GM18520 (cell line): ENCODE measurements around the gene CD276.
"Not testable (repeated sequence)": the region's sequence is repeated elsewhere in the genome, so short reads cannot be mapped to it uniquely, and the experiment has no call there.

Experiments used
- ATAC-seq: cut with Tn5 transposase; IDR thresholded peaks from one replicate; pipeline ENCODE4 v1.9.1; 2021; ENCODE audit not compliant: unreplicated experiment

CD276 gene

DNA sequence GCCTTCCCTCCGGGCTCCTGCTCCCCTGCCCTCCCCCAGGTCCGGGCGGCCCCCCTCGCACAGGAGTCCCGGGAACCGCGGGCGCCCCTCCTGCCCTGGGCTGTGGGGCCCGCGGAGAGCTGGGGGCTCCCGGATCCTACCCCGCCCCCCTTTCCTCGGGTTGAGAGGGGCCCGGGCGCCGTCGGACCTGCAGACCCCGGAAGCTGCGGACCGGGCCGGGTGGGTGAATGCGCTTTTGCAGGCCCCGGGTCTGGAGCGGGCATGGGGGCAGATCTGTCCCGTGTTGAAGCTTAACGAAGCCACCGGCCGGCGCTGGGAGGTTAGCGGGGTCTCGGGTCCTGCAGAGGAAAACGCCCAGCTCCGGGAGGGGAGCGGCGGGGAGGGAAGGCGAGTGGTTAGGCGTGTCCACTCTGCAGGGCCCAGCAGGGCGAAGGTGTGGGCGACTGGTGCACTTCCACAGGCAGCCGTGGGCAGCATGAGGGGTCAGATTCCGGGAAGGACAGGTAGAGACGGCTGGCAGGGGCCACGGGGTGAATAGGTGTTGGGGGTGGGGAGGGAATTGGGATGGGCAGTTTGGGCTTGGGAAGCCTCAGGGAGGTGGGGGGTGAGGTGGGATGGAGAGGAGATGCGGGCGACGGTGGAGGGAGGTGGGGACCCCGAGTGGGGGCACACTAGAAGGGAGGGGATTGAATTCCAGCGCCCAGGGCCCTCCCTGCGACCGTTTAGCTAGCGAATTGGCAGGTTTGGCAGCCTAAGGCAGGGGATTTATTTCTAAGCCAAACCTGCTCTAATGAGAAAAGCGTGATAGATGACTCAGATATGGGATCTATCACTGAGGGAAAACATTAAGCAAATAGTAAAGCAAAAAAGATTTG lies 635 bp downstream of the CD276 start:
- no peak for ATAC-seq

DNA sequence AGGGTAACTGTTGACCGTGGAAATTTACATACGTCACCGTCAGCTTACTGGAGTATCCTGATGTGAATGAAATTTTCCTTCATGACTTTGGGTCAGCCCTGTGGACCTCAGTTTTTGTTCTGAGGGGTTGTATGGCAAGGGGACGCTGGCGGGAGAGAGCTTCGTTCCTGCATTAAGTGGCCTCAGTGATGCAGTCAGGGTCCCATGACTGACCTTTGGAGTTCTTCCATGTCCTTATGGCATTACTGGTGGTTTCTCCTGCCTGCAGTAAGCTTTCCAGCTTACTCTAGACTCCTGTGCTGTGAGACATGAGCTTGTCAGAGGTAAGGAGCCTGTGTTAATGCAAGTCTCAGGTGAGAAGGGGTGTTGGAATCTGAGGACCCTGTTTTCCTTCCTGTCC lies 1.8 kb downstream of the CD276 start:
- no peak for ATAC-seq

DNA sequence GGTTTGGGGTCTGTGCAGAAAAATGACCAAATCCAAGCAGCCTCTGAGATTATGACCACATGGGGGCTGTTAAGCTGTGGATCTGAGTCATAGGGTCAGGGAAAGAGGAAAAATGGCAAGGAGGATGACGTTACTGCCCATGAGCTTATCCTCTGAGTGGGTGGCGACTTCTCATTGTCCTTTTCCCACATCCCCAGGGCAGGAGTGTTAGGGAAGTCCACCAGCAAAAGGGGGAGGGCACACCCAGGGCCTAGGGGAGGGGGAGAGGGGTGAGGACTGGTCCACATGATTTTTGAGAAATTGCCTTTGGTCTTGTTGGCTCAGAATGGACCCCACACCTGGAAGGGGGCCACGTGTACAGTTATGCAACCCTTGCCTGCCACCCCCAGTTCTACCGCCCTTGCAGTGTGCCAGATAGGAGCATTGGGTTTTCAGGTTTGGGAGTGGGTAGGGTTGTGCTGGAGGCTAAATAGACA lies 2.6 kb downstream of the CD276 start:
- no peak for ATAC-seq

DNA sequence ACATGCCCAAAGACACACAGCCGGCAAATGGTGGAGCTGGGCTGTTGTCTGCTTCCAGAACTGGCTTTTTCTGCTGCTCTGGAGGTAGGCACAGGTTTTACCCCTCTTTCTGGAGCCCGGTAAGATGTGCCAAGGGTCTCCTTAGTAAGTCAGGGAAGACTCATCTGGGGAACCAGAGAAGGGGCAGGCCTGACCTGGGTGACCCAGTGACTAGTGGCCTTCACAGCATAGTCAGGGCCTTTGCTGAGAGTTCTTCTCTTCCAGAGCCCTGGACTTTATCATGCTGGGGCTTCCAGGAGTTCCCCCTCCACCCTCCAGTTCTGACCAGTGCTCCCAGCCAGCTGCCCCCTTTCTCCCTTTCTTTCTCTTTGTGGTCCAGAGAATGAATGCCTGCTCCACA lies 3.2 kb downstream of the CD276 start:
- no peak for ATAC-seq

DNA sequence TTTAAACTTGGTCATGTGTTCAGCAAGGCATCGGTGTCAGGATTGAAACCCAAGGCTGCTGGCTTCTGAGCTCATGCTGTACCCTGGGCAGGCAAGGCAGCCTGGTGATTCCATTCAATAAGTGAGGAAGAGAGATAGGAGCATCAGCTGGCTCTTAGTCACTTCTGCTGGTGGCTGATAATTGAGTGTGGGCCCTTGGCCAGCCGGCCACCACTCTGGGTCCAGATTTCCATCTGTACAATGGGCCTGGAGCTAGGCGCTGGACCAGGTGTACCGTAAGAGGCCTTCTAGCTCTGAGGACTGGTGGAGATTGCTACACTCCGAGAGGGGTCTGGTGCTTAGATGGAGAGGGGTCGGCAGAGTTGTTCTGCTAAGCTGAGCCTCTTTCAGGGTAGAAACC lies 4.3 kb downstream of the CD276 start:
- no peak for ATAC-seq

DNA sequence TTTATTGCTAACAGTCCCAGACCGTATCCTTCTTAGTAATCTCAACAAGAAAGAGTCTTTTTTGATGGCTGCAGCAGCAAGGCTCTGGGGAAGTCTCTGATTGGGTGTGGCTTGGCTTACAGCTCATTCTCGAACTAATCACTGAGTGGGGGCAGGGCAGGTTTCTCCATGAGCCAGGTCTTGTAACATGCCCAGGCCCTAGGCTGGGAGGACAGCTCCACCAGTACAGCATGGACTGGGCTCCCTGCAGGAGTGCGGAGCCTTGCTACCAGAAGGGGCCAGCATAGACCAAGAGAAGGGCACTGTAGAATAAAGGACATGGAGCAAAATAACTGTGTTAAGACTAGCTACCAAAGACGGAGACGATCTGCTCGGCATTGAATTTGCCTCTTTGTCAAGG lies 7.2 kb downstream of the CD276 start:
- no peak for ATAC-seq

DNA sequence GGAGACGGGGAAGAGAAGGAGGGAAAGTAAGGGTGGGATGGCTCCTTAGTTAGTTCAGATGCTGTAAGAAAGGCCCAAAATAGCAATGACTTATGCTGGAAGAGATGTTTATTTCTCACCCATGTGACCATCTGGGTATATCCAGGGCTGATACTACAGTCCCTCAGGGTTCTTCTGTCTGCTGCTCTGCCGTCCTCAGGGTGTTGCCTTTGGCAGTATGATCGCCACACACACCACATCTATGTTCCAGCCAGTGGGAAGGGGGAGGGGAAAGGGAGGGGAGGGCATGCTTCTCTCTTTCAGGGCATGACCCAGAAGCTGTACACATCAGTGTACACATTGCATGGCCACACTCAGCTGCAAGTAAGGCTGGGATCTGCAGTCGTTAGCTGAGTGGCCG lies 10.2 kb downstream of the CD276 start:
- ATAC-seq, result no peak

DNA sequence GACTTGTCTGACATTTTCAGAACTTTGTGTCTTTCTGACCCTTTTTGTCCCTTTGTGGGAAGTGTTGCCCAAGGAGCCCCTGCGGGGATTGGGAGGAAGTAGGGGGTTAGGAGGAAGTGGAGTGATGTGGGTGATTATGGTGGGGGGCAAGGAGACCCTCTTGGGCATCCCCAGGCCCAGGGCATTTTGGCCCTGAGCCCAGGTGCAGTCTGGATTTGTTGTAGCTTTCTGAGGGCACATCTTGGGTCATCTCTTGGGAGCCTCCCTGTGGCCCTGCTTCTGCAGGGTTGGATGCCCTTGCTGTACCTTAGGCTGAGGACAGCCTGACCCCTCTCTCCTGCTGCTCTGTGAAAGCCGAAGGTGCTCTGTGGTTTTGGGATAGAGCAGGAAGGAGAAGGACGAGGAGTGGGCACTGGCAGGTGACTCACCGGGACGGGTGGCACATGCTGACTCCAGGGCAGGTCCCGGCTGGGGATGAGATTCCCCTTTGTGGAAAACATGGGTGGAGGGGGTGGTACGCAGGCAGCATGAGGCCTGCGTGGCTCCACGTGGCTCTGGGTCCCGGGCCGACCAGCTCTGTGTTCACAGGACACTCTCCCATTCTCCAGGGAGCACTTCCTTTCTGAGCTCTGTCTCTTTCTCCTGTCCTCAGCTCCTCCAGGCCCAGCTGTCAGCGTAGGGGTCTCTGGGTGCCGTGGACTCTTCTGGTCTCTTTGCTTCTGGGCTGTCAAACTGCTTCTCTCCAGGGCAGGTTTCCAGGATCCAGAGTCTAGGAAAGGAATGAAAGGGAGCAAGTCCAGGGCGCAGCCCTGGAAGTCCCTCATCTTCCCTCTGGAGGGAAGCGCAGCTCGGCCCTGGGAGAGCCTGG lies 11.8 kb downstream of the CD276 start:
- no peak for ATAC-seq

DNA sequence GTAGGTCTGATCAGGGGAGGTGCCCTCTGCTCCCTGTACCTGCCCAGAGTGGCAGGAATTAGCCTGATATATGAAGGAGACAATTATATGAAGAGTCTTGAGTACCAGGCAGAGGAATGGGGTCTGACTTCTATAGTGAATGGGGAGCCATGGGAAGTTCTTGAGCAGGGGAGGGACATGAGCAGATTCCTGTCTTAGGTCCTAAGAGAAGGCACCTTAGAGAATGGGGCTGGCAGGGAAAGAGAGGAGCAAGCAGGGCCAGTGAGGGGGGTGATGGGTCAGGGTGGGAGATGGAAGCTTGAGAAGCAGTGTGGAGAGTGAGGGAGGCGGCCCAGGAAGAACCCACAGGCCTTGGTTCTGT lies 12.4 kb downstream of the CD276 start:
- ATAC-seq, result no peak

DNA sequence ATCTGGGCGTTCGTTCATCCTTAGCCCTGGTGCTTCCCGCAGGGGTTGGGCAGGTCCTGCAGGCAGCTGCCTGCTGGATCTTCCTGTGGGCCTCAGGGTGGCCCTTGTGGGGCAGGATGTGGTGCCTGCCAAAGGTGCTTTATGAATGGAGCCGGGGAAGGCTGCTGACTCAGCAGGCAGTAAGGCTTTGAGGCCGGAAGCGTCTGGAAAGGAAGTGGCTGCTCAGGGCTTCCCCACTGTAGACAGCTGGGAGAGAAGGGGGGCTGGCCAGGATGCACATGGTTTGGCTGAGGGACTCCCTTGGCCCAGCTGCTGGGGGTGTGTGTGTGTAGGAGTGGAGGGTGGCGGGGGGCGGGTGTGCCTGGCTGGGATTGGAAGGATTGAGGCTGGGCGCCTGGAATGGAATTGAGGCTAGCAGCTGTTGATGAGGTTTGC lies 12.9 kb downstream of the CD276 start:
- no peak for ATAC-seq

DNA sequence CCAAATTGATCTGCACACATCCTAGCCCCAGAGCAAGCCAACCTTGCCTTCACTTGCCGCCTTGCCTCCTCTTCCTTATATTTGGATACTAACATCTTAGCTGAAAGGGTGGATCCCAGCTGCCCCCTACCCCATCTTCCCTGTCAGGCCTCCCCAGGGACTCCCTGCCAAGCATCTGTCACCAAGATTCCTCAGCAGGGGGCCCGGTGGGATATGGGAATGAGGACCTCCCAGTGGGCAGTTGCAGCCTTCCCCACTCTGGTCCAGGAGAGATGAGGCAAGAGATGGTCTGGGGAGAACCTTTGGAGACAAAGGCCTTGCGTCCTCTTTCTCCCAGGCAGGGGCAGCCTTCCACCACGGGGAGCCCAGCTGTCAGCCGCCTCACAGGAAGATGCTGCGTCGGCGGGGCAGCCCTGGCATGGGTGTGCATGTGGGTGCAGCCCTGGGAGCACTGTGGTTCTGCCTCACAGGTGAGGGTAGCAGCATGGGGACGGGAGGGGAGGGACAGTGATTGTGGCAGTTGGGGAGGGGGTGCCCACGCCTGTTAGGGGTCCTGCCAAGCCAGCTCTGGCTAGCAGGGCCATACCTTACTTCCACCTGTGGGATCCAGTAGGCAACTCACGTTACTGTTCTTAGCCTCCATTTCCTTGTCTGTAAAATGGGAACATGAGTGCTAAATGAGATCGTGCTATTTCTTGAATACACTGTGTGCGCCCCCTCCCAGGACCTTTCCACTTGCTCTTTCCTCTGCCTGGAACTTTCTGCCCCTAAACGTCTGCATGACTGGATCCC lies 15.3 kb downstream of the CD276 start:
- no peak for ATAC-seq

DNA sequence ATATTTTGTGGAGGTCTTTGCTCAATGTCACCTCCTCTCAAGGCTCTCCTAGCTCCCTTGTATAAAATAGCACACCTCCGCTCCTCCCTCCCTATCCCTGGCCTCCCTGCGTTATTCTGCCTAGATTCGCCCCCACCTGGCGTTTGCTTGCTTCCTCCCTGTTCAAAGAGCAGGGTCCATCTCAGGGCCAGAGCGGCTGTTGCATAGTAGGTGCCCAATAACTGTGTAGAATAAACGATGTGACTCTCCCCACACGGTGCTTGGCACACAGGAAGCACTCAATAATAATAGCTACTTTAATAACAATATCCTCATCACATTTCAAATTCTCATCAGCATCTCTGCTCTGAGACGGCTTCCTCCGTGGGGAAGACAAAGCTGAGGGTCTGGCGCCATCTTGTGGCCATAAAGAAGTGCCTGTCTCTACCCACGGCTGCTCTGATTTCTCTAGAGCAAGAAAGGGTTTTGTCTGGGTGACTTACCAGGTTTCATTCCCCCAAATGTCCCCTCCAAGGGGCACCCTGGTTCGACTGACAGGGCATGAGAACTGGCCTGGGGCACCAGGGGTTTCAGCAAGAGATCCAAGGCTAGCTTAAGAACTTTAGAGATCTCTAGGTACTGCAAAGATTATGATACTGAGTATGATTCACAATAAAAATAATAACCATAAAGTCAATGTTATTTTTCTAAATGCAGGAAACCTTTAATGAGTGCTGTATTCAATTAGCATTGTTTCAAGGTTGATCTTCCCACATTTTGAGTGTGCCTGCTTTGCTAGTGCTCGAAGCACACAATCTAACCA lies 16.1 kb downstream of the CD276 start:
- no peak for ATAC-seq

DNA sequence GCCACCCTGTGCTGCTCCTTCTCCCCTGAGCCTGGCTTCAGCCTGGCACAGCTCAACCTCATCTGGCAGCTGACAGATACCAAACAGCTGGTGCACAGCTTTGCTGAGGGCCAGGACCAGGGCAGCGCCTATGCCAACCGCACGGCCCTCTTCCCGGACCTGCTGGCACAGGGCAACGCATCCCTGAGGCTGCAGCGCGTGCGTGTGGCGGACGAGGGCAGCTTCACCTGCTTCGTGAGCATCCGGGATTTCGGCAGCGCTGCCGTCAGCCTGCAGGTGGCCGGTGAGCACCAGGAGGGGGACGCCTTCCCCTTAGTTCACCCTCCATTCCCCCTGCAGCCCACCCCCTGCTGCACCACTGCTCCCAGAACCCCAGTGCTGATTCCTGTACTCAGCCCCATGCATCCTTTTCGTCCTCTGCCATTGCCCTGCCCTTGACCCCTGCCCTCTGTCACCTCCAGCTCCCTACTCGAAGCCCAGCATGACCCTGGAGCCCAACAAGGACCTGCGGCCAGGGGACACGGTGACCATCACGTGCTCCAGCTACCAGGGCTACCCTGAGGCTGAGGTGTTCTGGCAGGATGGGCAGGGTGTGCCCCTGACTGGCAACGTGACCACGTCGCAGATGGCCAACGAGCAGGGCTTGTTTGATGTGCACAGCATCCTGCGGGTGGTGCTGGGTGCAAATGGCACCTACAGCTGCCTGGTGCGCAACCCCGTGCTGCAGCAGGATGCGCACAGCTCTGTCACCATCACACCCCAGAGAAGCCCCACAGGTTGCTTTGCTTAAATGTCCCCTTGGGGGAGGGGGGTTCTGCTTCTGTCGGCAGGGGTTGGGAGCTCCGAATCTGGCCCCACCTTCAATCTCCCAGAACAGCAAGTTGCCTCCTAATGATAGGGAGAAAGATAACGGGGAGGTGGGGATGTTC lies 18.4 kb downstream of the CD276 start:
- not testable (repeated sequence) for ATAC-seq

DNA sequence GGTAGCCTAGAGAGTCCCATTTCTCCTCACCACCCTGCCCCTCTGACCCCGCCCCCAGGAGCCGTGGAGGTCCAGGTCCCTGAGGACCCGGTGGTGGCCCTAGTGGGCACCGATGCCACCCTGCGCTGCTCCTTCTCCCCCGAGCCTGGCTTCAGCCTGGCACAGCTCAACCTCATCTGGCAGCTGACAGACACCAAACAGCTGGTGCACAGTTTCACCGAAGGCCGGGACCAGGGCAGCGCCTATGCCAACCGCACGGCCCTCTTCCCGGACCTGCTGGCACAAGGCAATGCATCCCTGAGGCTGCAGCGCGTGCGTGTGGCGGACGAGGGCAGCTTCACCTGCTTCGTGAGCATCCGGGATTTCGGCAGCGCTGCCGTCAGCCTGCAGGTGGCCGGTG lies 19.4 kb downstream of the CD276 start:
- ATAC-seq, result not testable (repeated sequence)

DNA sequence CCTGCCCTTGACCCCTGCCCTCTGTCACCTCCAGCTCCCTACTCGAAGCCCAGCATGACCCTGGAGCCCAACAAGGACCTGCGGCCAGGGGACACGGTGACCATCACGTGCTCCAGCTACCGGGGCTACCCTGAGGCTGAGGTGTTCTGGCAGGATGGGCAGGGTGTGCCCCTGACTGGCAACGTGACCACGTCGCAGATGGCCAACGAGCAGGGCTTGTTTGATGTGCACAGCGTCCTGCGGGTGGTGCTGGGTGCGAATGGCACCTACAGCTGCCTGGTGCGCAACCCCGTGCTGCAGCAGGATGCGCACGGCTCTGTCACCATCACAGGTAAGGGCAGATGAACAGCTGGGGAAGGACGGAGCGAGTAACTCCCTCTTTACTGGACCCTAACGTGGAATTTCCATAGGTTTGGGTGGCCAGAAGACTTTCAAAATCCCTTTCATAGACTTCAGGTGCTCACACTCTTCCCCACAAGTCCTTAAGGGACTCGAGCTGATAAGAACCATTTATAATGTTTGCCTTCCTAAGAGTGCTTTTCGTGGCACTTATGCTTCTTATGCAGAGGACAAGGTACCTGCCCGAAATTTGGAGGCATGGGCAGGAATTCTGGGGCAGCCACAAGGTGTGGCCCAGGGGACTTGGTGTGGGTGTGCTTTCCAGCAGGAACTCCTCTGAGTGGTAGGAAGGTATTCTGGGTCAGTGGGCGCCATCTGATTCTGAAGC lies 20.1 kb downstream of the CD276 start:
- not testable (repeated sequence) for ATAC-seq

DNA sequence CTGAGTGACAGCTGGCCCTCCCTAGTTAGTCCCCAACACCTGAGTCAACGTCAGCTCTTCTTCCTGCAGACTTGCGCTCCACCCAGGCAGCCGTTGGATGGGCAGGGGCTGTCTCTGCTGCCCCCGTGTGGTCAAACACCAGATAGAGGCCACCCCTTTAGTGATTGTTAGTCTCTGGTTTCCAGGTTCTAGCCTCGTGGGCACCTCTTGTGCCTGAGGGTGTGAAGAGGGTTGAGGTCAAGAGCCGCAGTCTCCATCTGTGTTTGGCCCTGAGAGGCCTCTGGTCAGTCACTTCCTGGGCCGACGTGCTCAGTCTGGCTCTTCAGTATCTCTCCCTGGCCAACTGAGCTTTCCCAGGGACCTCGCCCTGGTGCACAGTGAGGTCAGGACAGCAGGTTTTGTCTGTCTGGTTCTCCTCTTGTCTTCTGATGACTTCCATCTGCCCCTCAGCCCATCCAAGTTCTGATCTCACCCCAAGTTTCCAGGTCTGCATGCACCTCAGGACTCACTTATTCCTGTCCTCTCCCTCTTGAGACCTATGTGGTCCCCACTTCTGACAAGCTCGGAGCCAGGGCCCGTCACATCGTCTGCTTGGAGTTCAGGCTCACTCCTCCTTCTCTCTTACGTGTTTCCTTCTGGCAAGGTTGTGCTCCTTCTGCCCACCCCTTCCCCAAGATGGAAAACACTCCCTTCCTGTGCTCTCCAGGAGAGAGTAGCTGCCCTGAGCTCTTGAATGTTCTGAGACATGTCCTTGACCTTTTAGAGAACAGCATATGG lies 20.9 kb downstream of the CD276 start:
- ATAC-seq, result no peak

DNA sequence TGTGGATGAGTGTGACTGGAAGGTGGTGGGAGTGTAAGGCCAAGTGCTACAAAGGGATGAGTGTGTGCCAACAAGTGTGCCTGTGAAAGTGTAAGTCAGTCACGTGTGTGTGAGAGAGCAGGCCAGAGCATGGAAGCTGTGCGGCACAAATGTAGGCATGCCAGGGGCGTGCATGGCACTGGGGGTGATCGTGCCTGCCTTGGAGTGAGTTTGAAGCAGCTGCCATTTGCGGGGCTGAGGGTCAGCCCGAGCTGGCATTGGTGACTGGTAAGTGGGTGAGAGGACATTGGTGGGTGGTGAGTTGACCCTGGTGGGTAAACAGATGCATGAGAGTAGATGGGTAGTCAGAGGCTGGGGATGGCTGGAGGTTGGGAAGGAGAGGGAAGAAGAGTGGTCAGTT lies 24.5 kb downstream of the CD276 start:
- no peak for ATAC-seq

DNA sequence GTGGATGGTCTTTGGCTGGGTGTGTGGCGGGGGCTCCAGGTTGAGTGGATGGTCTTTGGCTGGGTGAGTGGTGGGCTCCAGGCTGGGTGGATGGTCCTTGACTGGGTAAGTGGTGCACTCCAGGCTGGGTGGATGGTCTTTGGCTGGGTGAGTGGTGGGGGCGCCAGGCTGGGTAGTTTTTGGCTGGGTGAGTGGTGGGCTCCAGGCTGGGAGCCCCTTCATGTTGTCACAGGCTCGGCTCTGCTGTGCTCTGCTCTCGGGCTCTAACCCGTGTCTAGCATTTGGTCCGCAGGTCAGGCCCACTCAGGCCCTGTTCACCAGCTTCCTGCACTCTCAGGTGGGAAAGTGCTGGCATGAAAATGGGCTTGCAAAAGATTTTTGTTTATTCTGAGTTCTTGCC lies 25.1 kb downstream of the CD276 start:
- ATAC-seq, result no peak
